ENCODE data around the gene GREM2. TPM values are rescaled to one million over a fixed set of nuclear protein-coding genes. Genes with fewer than 3 reads are reported as not detected.

The GREM2 gene
- total RNA-seq, 2 donors from 2014 or later, result 1.4 TPM; not detected in 1

GRCh38 chr1:240571782-240572181, 40.2 kb downstream of the GREM2 start:
- peaks cover 8% of the 10 kb centered on the region for H3K4me1 Mint-ChIP-seq (ENCODE audit: low read depth)
- H3K36me3 Mint-ChIP-seq (ENCODE audit: insufficient read depth in 2 of 2), result no peaks in the 10 kb centered on the region
- no peaks in the 10 kb centered on the region for H3K27me3 Mint-ChIP-seq (ENCODE audit: low read depth)
- DNase-seq (no peak), ATAC-seq (replicated peaks in 1 of 2) (no peak)
- H3K9me3 Mint-ChIP-seq, result peaks cover 3 to 4% of the 10 kb centered on the region in 2 donors
- no peak overlapping the region for H3K4me3 Mint-ChIP-seq
- no peak overlapping the region for H3K27ac Mint-ChIP-seq

- no peaks in the 10 kb centered on the region for H3K9me3 Mint-ChIP-seq
- no peaks in the 10 kb centered on the region for H3K4me1 Mint-ChIP-seq (ENCODE audit: low read depth)
- no peak for ATAC-seq (replicated peaks in 1 of 2)
- no peaks in the 10 kb centered on the region for H3K27me3 Mint-ChIP-seq (ENCODE audit: low read depth)
- no peak for DNase-seq
- no peak overlapping the region for H3K27ac Mint-ChIP-seq
- H3K36me3 Mint-ChIP-seq (ENCODE audit: insufficient read depth in 2 of 2), result no peaks in the 10 kb centered on the region
- no peak overlapping the region for H3K4me3 Mint-ChIP-seq
These were observed 44.9 kb downstream of the GREM2 start for GRCh38 chr1:240567066-240567465.

- Mint-ChIP-seq H3K4me3 (no peak overlapping the region), H3K27me3 (ENCODE audit: low read depth) (no peaks in the 10 kb centered on the region), H3K27ac (no peak overlapping the region), H3K9me3 (peaks cover 2% of the 10 kb centered on the region in 2 donors), H3K36me3 (ENCODE audit: insufficient read depth in 2 of 2) (no peaks in the 10 kb centered on the region), H3K4me1 (ENCODE audit: low read depth) (no peaks in the 10 kb centered on the region)
- ATAC-seq (replicated peaks in 1 of 2), result no peak
- no peak for DNase-seq
These were observed 49.2 kb downstream of the GREM2 start for GRCh38 chr1:240562779-240563178.

- ATAC-seq (replicated peaks in 1 of 2), result no peak
- Mint-ChIP-seq H3K9me3 (peaks cover 2 to 5% of the 10 kb centered on the region in 2 donors), H3K27me3 (ENCODE audit: low read depth) (no peaks in the 10 kb centered on the region), H3K4me1 (ENCODE audit: low read depth) (no peaks in the 10 kb centered on the region), H3K27ac (no peak overlapping the region), H3K4me3 (no peak overlapping the region), H3K36me3 (ENCODE audit: insufficient read depth in 2 of 2) (no peaks in the 10 kb centered on the region)
- no peak for DNase-seq
These were observed 49.8 kb downstream of the GREM2 start for GRCh38 chr1:240562111-240562590.

GRCh38 chr1:240559781-240560180, 52.2 kb downstream of the GREM2 start:
- Mint-ChIP-seq H3K27me3 (ENCODE audit: low read depth) (no peaks in the 10 kb centered on the region), H3K9me3 (peaks cover 5% of the 10 kb centered on the region in 2 donors), H3K4me1 (ENCODE audit: low read depth) (no peaks in the 10 kb centered on the region), H3K4me3 (no peak overlapping the region), H3K27ac (no peak overlapping the region), H3K36me3 (ENCODE audit: insufficient read depth in 2 of 2) (no peaks in the 10 kb centered on the region)
- ATAC-seq (replicated peaks in 1 of 2), result no peak
- no peak for DNase-seq

GRCh38 chr1:240555524-240555923, 56.4 kb downstream of the GREM2 start:
- Mint-ChIP-seq H3K4me1 (ENCODE audit: low read depth) (no peaks in the 10 kb centered on the region), H3K9me3 (peaks cover 5% of the 10 kb centered on the region in 2 donors), H3K27me3 (ENCODE audit: low read depth) (no peaks in the 10 kb centered on the region), H3K4me3 (no peak overlapping the region), H3K36me3 (ENCODE audit: insufficient read depth in 2 of 2) (no peaks in the 10 kb centered on the region), H3K27ac (no peak overlapping the region)
- DNase-seq, result no peak
- ATAC-seq (replicated peaks in 1 of 2), result no peak

GRCh38 chr1:240553351-240553750, 58.6 kb downstream of the GREM2 start:
- H3K36me3 Mint-ChIP-seq (ENCODE audit: insufficient read depth in 2 of 2), result no peaks in the 10 kb centered on the region
- no peak overlapping the region for H3K27ac Mint-ChIP-seq
- peaks cover 5 to 11% of the 10 kb centered on the region in 2 donors for H3K9me3 Mint-ChIP-seq
- H3K27me3 Mint-ChIP-seq (ENCODE audit: low read depth), result no peaks in the 10 kb centered on the region
- DNase-seq (no peak), ATAC-seq (replicated peaks in 1 of 2) (no peak)
- H3K4me3 Mint-ChIP-seq, result no peak overlapping the region
- no peaks in the 10 kb centered on the region for H3K4me1 Mint-ChIP-seq (ENCODE audit: low read depth)

- H3K9me3 Mint-ChIP-seq, result peaks cover 0 to 6% of the 10 kb centered on the region in 2 donors
- DNase-seq, result no peak
- peaks cover 0 to 2% of the 10 kb centered on the region in 2 donors for H3K36me3 Mint-ChIP-seq (ENCODE audit: insufficient read depth in 2 of 2)
- H3K27me3 Mint-ChIP-seq (ENCODE audit: low read depth), result no peaks in the 10 kb centered on the region
- H3K4me1 Mint-ChIP-seq (ENCODE audit: low read depth), result no peaks in the 10 kb centered on the region
- ATAC-seq (replicated peaks in 1 of 2), result peak in 1 of 2 donors; percentile 50
- H3K27ac Mint-ChIP-seq, result peak overlapping the region; percentile 6
- H3K4me3 Mint-ChIP-seq, result peak overlapping the region in 1 of 2 donors; percentile 58
These were observed 72.1 kb downstream of the GREM2 start for GRCh38 chr1:240539769-240540414.

GRCh38 chr1:240538776-240539430, 73.1 kb downstream of the GREM2 start:
- Mint-ChIP-seq H3K27me3 (ENCODE audit: low read depth) (no peaks in the 10 kb centered on the region), H3K27ac (no peak overlapping the region), H3K9me3 (peaks cover 5 to 8% of the 10 kb centered on the region in 2 donors), H3K36me3 (ENCODE audit: insufficient read depth in 2 of 2) (peaks cover 0 to 2% of the 10 kb centered on the region in 2 donors), H3K4me3 (no peak overlapping the region), H3K4me1 (ENCODE audit: low read depth) (peaks cover 4% of the 10 kb centered on the region)
- ATAC-seq (replicated peaks in 1 of 2) (no peak), DNase-seq (no peak)

GRCh38 chr1:240533154-240533780, 78.7 kb downstream of the GREM2 start:
- peaks cover 0 to 3% of the 10 kb centered on the region in 2 donors for H3K36me3 Mint-ChIP-seq (ENCODE audit: insufficient read depth in 2 of 2)
- H3K27me3 Mint-ChIP-seq (ENCODE audit: low read depth), result no peaks in the 10 kb centered on the region
- H3K4me3 Mint-ChIP-seq, result no peak overlapping the region
- no peak for ATAC-seq (replicated peaks in 1 of 2)
- H3K27ac Mint-ChIP-seq, result no peak overlapping the region
- H3K4me1 Mint-ChIP-seq (ENCODE audit: low read depth), result peaks cover 4% of the 10 kb centered on the region
- peaks cover 7 to 11% of the 10 kb centered on the region in 2 donors for H3K9me3 Mint-ChIP-seq
- no peak for DNase-seq

- no peaks in the 10 kb centered on the region for H3K4me1 Mint-ChIP-seq (ENCODE audit: low read depth)
- no peak for ATAC-seq (replicated peaks in 1 of 2)
- H3K4me3 Mint-ChIP-seq, result no peak overlapping the region
- H3K36me3 Mint-ChIP-seq (ENCODE audit: insufficient read depth in 2 of 2), result peaks cover 0 to 1% of the 10 kb centered on the region in 2 donors
- H3K9me3 Mint-ChIP-seq, result peaks cover 3 to 4% of the 10 kb centered on the region in 2 donors
- H3K27me3 Mint-ChIP-seq (ENCODE audit: low read depth), result no peaks in the 10 kb centered on the region
- no peak overlapping the region for H3K27ac Mint-ChIP-seq
- no peak for DNase-seq
These were observed 83.4 kb downstream of the GREM2 start for GRCh38 chr1:240528591-240528990.

- H3K27ac Mint-ChIP-seq, result no peak overlapping the region
- ATAC-seq (replicated peaks in 1 of 2) (no peak), DNase-seq (no peak)
- no peak overlapping the region for H3K4me3 Mint-ChIP-seq
- H3K36me3 Mint-ChIP-seq (ENCODE audit: insufficient read depth in 2 of 2), result no peaks in the 10 kb centered on the region
- peaks cover 0 to 5% of the 10 kb centered on the region in 2 donors for H3K9me3 Mint-ChIP-seq
- no peaks in the 10 kb centered on the region for H3K4me1 Mint-ChIP-seq (ENCODE audit: low read depth)
- H3K27me3 Mint-ChIP-seq (ENCODE audit: low read depth), result no peaks in the 10 kb centered on the region
These were observed 84.9 kb downstream of the GREM2 start for GRCh38 chr1:240527086-240527485.

GRCh38 chr1:240526312-240526711, 85.6 kb downstream of the GREM2 start:
- Mint-ChIP-seq H3K4me1 (ENCODE audit: low read depth) (no peaks in the 10 kb centered on the region), H3K27me3 (ENCODE audit: low read depth) (no peaks in the 10 kb centered on the region), H3K36me3 (ENCODE audit: insufficient read depth in 2 of 2) (no peaks in the 10 kb centered on the region), H3K27ac (no peak overlapping the region), H3K9me3 (peaks cover 0 to 5% of the 10 kb centered on the region in 2 donors), H3K4me3 (no peak overlapping the region)
- ATAC-seq (replicated peaks in 1 of 2), result no peak
- DNase-seq, result no peak
